ENCODE data around the gene IL6ST. TPM values are rescaled to one million over a fixed set of nuclear protein-coding genes. Genes with fewer than 3 reads are reported as not detected.

IL6ST gene
- total RNA-seq, 1 donor, result 458 TPM

- peaks cover 14% of the 10 kb centered on the region for H3K4me1 ChIP-seq (ENCODE audit: insufficient read depth, low read length)
- H3K9me3 ChIP-seq (ENCODE audit: low read depth, low read length), result no peaks in the 10 kb centered on the region
- H3K27me3 ChIP-seq (ENCODE audit: insufficient read depth, low read length), result no peaks in the 10 kb centered on the region
- H3K4me3 ChIP-seq (ENCODE audit: low read length), result no peak overlapping the region
Observed at GRCh38 chr5:55924744-55925143, 70.0 kb downstream of the IL6ST start.

GRCh38 chr5:55923865-55924500 is 70.8 kb downstream of the IL6ST start:
- H3K9me3 ChIP-seq (ENCODE audit: low read depth, low read length), result no peaks in the 10 kb centered on the region
- H3K27me3 ChIP-seq (ENCODE audit: insufficient read depth, low read length), result no peaks in the 10 kb centered on the region
- peaks cover 21% of the 10 kb centered on the region for H3K4me1 ChIP-seq (ENCODE audit: insufficient read depth, low read length)
- no peak overlapping the region for H3K4me3 ChIP-seq (ENCODE audit: low read length)

- peak overlapping the region; percentile 27 for H3K4me3 ChIP-seq (ENCODE audit: low read length)
- no peaks in the 10 kb centered on the region for H3K9me3 ChIP-seq (ENCODE audit: low read depth, low read length)
- no peaks in the 10 kb centered on the region for H3K27me3 ChIP-seq (ENCODE audit: insufficient read depth, low read length)
- peaks cover 21% of the 10 kb centered on the region for H3K4me1 ChIP-seq (ENCODE audit: insufficient read depth, low read length)
Observed at GRCh38 chr5:55923177-55923771, 71.5 kb downstream of the IL6ST start.

- H3K4me1 ChIP-seq (ENCODE audit: insufficient read depth, low read length), result peaks cover 21% of the 10 kb centered on the region
- H3K4me3 ChIP-seq (ENCODE audit: low read length), result no peak overlapping the region
- no peaks in the 10 kb centered on the region for H3K9me3 ChIP-seq (ENCODE audit: low read depth, low read length)
- H3K27me3 ChIP-seq (ENCODE audit: insufficient read depth, low read length), result no peaks in the 10 kb centered on the region
Observed at GRCh38 chr5:55921617-55922016, 73.1 kb downstream of the IL6ST start.

- Histone ChIP-seq H3K27me3 (ENCODE audit: insufficient read depth, low read length) (no peaks in the 10 kb centered on the region), H3K9me3 (ENCODE audit: low read depth, low read length) (no peaks in the 10 kb centered on the region), H3K4me1 (ENCODE audit: insufficient read depth, low read length) (peaks cover 21% of the 10 kb centered on the region), H3K4me3 (ENCODE audit: low read length) (no peak overlapping the region)
Observed at GRCh38 chr5:55920784-55921183, 74.0 kb downstream of the IL6ST start.

- Histone ChIP-seq H3K4me3 (ENCODE audit: low read length) (no peak overlapping the region), H3K4me1 (ENCODE audit: insufficient read depth, low read length) (peaks cover 21% of the 10 kb centered on the region), H3K27me3 (ENCODE audit: insufficient read depth, low read length) (no peaks in the 10 kb centered on the region), H3K9me3 (ENCODE audit: low read depth, low read length) (no peaks in the 10 kb centered on the region)
Observed at GRCh38 chr5:55919625-55920024, 75.1 kb downstream of the IL6ST start.

- Histone ChIP-seq H3K9me3 (ENCODE audit: low read depth, low read length) (no peaks in the 10 kb centered on the region), H3K4me1 (ENCODE audit: insufficient read depth, low read length) (peaks cover 14% of the 10 kb centered on the region), H3K4me3 (ENCODE audit: low read length) (no peak overlapping the region), H3K27me3 (ENCODE audit: insufficient read depth, low read length) (no peaks in the 10 kb centered on the region)
Observed at GRCh38 chr5:55918087-55919035, 76.4 kb downstream of the IL6ST start.

GRCh38 chr5:55917402-55918086 is 77.2 kb downstream of the IL6ST start:
- H3K4me3 ChIP-seq (ENCODE audit: low read length), result no peak overlapping the region
- no peaks in the 10 kb centered on the region for H3K9me3 ChIP-seq (ENCODE audit: low read depth, low read length)
- H3K27me3 ChIP-seq (ENCODE audit: insufficient read depth, low read length), result no peaks in the 10 kb centered on the region
- peaks cover 7% of the 10 kb centered on the region for H3K4me1 ChIP-seq (ENCODE audit: insufficient read depth, low read length)

GRCh38 chr5:55916986-55917385 is 77.8 kb downstream of the IL6ST start:
- Histone ChIP-seq H3K4me1 (ENCODE audit: insufficient read depth, low read length) (peaks cover 7% of the 10 kb centered on the region), H3K27me3 (ENCODE audit: insufficient read depth, low read length) (no peaks in the 10 kb centered on the region), H3K4me3 (ENCODE audit: low read length) (no peak overlapping the region), H3K9me3 (ENCODE audit: low read depth, low read length) (no peaks in the 10 kb centered on the region)

GRCh38 chr5:55915783-55916182 is 79.0 kb downstream of the IL6ST start:
- H3K4me3 ChIP-seq (ENCODE audit: low read length), result no peak overlapping the region
- H3K4me1 ChIP-seq (ENCODE audit: insufficient read depth, low read length), result peaks cover 7% of the 10 kb centered on the region
- H3K27me3 ChIP-seq (ENCODE audit: insufficient read depth, low read length), result no peaks in the 10 kb centered on the region
- no peaks in the 10 kb centered on the region for H3K9me3 ChIP-seq (ENCODE audit: low read depth, low read length)

GRCh38 chr5:55914971-55915370 is 79.8 kb downstream of the IL6ST start:
- H3K9me3 ChIP-seq (ENCODE audit: low read depth, low read length), result no peaks in the 10 kb centered on the region
- no peak overlapping the region for H3K4me3 ChIP-seq (ENCODE audit: low read length)
- H3K4me1 ChIP-seq (ENCODE audit: insufficient read depth, low read length), result peaks cover 7% of the 10 kb centered on the region
- no peaks in the 10 kb centered on the region for H3K27me3 ChIP-seq (ENCODE audit: insufficient read depth, low read length)

- Histone ChIP-seq H3K4me3 (ENCODE audit: low read length) (no peak overlapping the region), H3K4me1 (ENCODE audit: insufficient read depth, low read length) (no peaks in the 10 kb centered on the region), H3K9me3 (ENCODE audit: low read depth, low read length) (no peaks in the 10 kb centered on the region), H3K27me3 (ENCODE audit: insufficient read depth, low read length) (no peaks in the 10 kb centered on the region)
Observed at GRCh38 chr5:55913466-55914413, 81.0 kb downstream of the IL6ST start.

- H3K9me3 ChIP-seq (ENCODE audit: low read depth, low read length), result no peaks in the 10 kb centered on the region
- no peaks in the 10 kb centered on the region for H3K4me1 ChIP-seq (ENCODE audit: insufficient read depth, low read length)
- no peak overlapping the region for H3K4me3 ChIP-seq (ENCODE audit: low read length)
- H3K27me3 ChIP-seq (ENCODE audit: insufficient read depth, low read length), result no peaks in the 10 kb centered on the region
Observed at GRCh38 chr5:55911784-55912653, 82.7 kb downstream of the IL6ST start.
